Activated B cell treated with CpG ODN at 0.5 μM for 24 hours (primary cell): ENCODE measurements around the gene ANKRD40. TPM values are rescaled to one million over a fixed set of nuclear protein-coding genes. Genes with fewer than 3 reads are reported as not detected.

Experiments used
- ATAC-seq: fragments of 200-7000 bp; cut with Tn5 transposase; one replicate; pipeline ENCODE4 v1.10.0; 2021; ENCODE audit warnings: low read depth, mild to moderate bottlenecking, moderate library complexity
- CTCF ChIA-PET: fragments of 350-600 bp; sonication (Branson Sonifier 250); formaldehyde crosslinking; loops from one replicate; lab custom pipeline; 2021; ENCODE audit warnings: antibody characterized with exemption; lab: Charles Lee
- POLR2A ChIA-PET: fragments of 350-600 bp; sonication (Branson Sonifier 250); formaldehyde crosslinking; loops from one replicate; lab custom pipeline; 2021; ENCODE audit warnings: antibody characterized with exemption; lab: Charles Lee
- DNase-seq: peaks from one replicate; pipeline ENCODE4 v3.0.0; 2022
- H3K27ac Mint-ChIP-seq: one replicate; pipeline ENCODE4 v1.8.0; 2020; ENCODE audit warnings: mixed read lengths
- H3K27me3 Mint-ChIP-seq: one replicate; pipeline ENCODE4 v1.8.0; 2021; ENCODE audit warnings: mixed read lengths
- H3K36me3 Mint-ChIP-seq: one replicate; pipeline ENCODE4 v1.8.0; 2021; ENCODE audit warnings: low read depth, mixed read lengths
- H3K4me1 Mint-ChIP-seq: one replicate; pipeline ENCODE4 v1.8.0; 2021; ENCODE audit warnings: mixed read lengths
- H3K4me3 Mint-ChIP-seq: one replicate; pipeline ENCODE4 v1.8.0; 2020; ENCODE audit warnings: mild to moderate bottlenecking, mixed read lengths
- H3K9me3 Mint-ChIP-seq: one replicate; pipeline ENCODE4 v1.8.0; 2020; ENCODE audit warnings: mixed read lengths
- intact Hi-C: fragments of 100-400 bp; cut with micrococcal nuclease; formaldehyde crosslinking; loops from one replicate; pipeline ENCODE4 v1.15.1; 2024
- total RNA-seq: library from RNA; stranded (reverse); gene quantifications from 2 replicates; pipeline ENCODE4 v1.2.3, GENCODE V29; 2022
- TF ChIP-seq, protein P1 (sequence below): fragments of 200-600 bp; IDR thresholded peaks from one replicate; pipeline ENCODE4 v1.8.0; 2022; ENCODE audit warnings: antibody characterized with exemption, mild to moderate bottlenecking

ANKRD40 gene
- total RNA-seq, 1 donor from 2014 or later, result 39.0 TPM

GRCh38 chr17:50677851-50678375, 29.8 kb downstream of the ANKRD40 start:
- Mint-ChIP-seq H3K36me3 (no peaks in the 10 kb centered on the region), H3K27ac (no peak overlapping the region), H3K27me3 (peaks cover 41% of the 10 kb centered on the region), H3K9me3 (no peaks in the 10 kb centered on the region), H3K4me1 (no peaks in the 10 kb centered on the region), H3K4me3 (no peak overlapping the region)
- ATAC-seq (no peak), DNase-seq (no peak)
- ChIA-PET POLR2A (no interaction called here), CTCF (no interaction called here)
- TF ChIP-seq, protein P1, sequence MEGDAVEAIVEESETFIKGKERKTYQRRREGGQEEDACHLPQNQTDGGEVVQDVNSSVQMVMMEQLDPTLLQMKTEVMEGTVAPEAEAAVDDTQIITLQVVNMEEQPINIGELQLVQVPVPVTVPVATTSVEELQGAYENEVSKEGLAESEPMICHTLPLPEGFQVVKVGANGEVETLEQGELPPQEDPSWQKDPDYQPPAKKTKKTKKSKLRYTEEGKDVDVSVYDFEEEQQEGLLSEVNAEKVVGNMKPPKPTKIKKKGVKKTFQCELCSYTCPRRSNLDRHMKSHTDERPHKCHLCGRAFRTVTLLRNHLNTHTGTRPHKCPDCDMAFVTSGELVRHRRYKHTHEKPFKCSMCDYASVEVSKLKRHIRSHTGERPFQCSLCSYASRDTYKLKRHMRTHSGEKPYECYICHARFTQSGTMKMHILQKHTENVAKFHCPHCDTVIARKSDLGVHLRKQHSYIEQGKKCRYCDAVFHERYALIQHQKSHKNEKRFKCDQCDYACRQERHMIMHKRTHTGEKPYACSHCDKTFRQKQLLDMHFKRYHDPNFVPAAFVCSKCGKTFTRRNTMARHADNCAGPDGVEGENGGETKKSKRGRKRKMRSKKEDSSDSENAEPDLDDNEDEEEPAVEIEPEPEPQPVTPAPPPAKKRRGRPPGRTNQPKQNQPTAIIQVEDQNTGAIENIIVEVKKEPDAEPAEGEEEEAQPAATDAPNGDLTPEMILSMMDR, result no peak
- intact Hi-C loops, result no loop called here

- no peaks in the 10 kb centered on the region for H3K36me3 Mint-ChIP-seq
- DNase-seq (no peak), ATAC-seq (no peak)
- H3K9me3 Mint-ChIP-seq, result no peaks in the 10 kb centered on the region
- H3K4me1 Mint-ChIP-seq, result no peaks in the 10 kb centered on the region
- H3K27me3 Mint-ChIP-seq, result peaks cover 28% of the 10 kb centered on the region
- no peak overlapping the region for H3K27ac Mint-ChIP-seq
- H3K4me3 Mint-ChIP-seq, result no peak overlapping the region
- TF ChIP-seq, protein P1, result no peak
- ChIA-PET CTCF (no interaction called here), POLR2A (interaction anchor here (0.6 kb wide), 1 partner anchor 462 kb away, joined by 3 read pairs; no protein-coding TSS in a partner anchor)
- intact Hi-C loops, result no loop called here
Observed at GRCh38 chr17:50676065-50676975, 31.4 kb downstream of the ANKRD40 start.

- POLR2A ChIA-PET, result no interaction called here
- Mint-ChIP-seq H3K36me3 (no peaks in the 10 kb centered on the region), H3K4me1 (no peaks in the 10 kb centered on the region)
Observed at GRCh38 chr17:50675627-50676026, 32.1 kb downstream of the ANKRD40 start.

GRCh38 chr17:50675190-50675589, 32.5 kb downstream of the ANKRD40 start:
- CTCF ChIA-PET, result no interaction called here
- peaks cover 22% of the 10 kb centered on the region for H3K27me3 Mint-ChIP-seq
- no peak for ATAC-seq
- TF ChIP-seq, protein P1, result no peak
- no peaks in the 10 kb centered on the region for H3K36me3 Mint-ChIP-seq
- POLR2A ChIA-PET, result no interaction called here
- no peaks in the 10 kb centered on the region for H3K9me3 Mint-ChIP-seq
- H3K4me3 Mint-ChIP-seq, result no peak overlapping the region
- H3K4me1 Mint-ChIP-seq, result no peaks in the 10 kb centered on the region
- H3K27ac Mint-ChIP-seq, result no peak overlapping the region
- DNase-seq, result no peak
- intact Hi-C loops, result no loop called here

More at GRCh38 chr17:50675627-50676026, 32.1 kb downstream of the ANKRD40 start:
- intact Hi-C loops, result no loop called here
- Mint-ChIP-seq H3K27ac (no peak overlapping the region), H3K27me3 (peaks cover 25% of the 10 kb centered on the region), H3K4me3 (no peak overlapping the region), H3K9me3 (no peaks in the 10 kb centered on the region)
- CTCF ChIA-PET, result no interaction called here
- ATAC-seq (no peak), DNase-seq (no peak)
- TF ChIP-seq, protein P1, result no peak

GRCh38 chr17:50672831-50673551, 34.7 kb downstream of the ANKRD40 start:
- TF ChIP-seq, protein P1, result no peak
- Mint-ChIP-seq H3K9me3 (no peaks in the 10 kb centered on the region), H3K4me1 (no peaks in the 10 kb centered on the region), H3K36me3 (no peaks in the 10 kb centered on the region), H3K4me3 (no peak overlapping the region), H3K27ac (no peak overlapping the region), H3K27me3 (peaks cover 10% of the 10 kb centered on the region)
- ChIA-PET POLR2A (interaction anchor here (0.7 kb wide), 1 partner anchor 201 kb away, joined by 3 read pairs; no protein-coding TSS in a partner anchor), CTCF (no interaction called here)
- intact Hi-C loops, result no loop called here
- ATAC-seq (no peak), DNase-seq (no peak)
